Fibroblast of mammary gland (primary cell): Measurements from ENCODE around the gene PLEKHA1.

ENCODE experiments used
- DNase-seq: peaks from one replicate; pipeline ENCODE4 v3.0.0-alpha.2; 2010; ENCODE audit warnings: low read depth
- H3K4me3 ChIP-seq: 2 replicates; pipeline ENCODE4 v1.5.1; 2011; ENCODE audit warnings: low read depth, mild to moderate bottlenecking, low read length, moderate library complexity; ENCODE audit not compliant: control insufficient read depth
- TF ChIP-seq, protein P1 (sequence below): conservative IDR thresholded peaks from 2 replicates; pipeline ENCODE4 v1.5.1; 2011; ENCODE audit warnings: low read depth, low read length, inconsistent platforms; ENCODE audit not compliant: control insufficient read depth, insufficient read depth

The PLEKHA1 gene

DNA sequence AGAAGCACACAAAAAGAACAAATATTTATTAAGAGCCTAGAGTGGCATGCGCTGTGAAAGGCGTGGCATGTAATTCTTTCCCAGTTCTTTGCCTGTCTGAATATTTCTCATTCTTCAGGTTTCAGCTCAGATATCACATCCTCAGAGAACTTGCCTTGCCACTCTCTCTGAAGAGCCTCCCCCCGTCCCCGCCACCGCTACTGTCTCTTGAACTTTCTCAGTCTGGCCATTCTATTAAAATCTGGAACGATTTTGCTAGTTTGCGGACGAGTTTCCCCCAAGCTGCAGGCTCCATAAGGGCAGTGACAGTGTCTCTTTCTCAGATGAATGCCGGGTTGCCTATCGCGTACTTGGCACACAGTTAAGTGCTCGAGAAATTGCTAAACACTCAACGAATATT lies 787 bp upstream of the PLEKHA1 start:
- H3K4me3 ChIP-seq = peak overlapping the region; percentile 67
- TF ChIP-seq, protein P1, sequence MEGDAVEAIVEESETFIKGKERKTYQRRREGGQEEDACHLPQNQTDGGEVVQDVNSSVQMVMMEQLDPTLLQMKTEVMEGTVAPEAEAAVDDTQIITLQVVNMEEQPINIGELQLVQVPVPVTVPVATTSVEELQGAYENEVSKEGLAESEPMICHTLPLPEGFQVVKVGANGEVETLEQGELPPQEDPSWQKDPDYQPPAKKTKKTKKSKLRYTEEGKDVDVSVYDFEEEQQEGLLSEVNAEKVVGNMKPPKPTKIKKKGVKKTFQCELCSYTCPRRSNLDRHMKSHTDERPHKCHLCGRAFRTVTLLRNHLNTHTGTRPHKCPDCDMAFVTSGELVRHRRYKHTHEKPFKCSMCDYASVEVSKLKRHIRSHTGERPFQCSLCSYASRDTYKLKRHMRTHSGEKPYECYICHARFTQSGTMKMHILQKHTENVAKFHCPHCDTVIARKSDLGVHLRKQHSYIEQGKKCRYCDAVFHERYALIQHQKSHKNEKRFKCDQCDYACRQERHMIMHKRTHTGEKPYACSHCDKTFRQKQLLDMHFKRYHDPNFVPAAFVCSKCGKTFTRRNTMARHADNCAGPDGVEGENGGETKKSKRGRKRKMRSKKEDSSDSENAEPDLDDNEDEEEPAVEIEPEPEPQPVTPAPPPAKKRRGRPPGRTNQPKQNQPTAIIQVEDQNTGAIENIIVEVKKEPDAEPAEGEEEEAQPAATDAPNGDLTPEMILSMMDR = no peak
- DNase-seq = no peak

DNA sequence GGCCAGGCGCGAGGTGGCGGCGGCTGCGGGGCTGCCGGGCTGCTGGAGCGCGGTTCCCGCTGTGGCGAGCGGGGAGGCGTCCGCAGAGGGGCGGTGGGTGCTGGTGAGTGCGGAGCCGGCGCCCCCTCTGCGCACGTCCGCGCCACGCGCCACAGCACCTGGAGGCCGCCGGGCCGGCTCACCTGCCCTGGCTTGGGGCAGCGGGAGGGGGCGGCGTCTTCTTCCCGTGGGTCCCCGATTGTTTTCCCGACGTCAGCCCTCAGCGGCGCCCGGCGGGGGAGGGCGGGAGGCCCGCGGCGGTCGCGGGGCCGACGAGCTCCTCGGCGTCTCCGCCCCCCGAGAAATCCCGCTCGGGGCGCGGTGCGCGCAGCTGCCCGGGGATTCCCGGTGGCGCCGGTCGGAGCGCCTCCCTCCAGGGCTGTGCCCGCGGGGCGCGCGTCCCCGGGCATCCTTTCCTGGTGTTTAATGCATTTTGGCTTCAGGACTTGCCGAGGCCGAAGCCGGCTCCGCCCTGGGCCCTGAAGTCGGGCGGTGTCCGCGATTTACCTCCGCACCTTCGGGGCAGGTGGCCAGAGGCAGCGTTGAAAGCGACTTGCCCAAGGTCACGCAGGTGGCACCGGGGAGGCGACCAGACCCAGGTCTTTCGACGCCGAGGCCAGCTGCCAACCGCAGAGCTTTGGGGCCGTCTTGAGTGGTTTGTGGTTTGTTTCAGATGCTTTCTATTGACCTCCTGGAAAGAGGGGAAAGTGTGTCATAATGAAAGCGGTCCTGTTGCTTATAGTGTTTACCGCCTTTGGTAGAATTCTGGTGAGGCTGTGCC lies 561 bp downstream of the PLEKHA1 start:
- H3K4me3 ChIP-seq = peak overlapping the region; percentile 79
- DNase-seq = peak; percentile 73
- TF ChIP-seq, protein P1 = no peak

DNA sequence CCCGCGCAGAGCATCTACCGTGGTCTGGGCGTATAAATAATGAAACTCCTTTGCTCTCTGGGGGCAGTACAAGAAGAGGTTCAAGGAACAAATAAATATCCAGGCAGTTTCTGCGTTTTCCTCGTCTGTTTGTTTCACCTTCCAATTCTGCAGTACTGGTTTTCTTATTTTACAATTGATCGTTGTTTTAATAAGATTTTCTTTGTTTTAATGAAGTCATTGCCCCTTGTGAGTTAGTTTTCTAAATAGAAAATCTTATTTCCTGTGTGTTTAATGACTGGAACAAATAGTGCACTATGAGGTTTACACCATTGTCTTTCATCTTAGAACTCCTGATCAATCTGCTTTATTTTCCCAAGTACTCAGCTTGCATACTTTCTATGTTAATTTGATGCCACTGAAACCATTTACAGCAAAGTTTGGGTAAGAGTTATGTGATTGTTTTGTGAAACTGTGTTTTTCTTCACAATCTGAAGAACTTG lies 1.2 kb downstream of the PLEKHA1 start:
- no peak for DNase-seq
- H3K4me3 ChIP-seq = peak overlapping the region; percentile 79
- TF ChIP-seq, protein P1 = no peak

DNA sequence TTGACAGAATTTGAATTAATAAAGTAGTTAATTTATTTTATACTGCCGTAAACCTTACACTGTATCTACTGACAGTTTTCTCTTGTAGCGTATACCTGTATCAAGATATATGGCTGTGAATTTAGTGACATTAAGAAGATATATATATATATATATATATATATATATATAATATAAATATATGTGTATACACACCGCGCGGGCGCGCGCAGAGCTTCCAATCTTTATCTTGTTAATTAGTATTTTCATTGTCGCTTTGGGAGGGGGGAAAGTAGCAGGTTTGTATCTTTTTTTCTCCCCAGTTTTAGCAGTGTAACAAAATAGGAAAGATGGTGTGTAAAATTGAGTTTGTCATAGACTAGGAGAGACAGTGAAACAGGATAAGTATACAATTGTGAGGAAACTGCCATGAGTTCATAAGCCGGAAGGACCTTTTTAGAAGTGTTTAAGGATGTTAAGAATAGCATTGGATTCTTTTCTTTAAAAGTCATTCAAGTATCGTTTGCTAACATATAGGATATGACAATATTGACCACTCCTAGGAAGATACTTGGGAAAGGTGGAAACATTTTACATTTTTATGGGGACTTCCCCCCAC lies 2.0 kb downstream of the PLEKHA1 start:
- TF ChIP-seq, protein P1 = no peak
- no peak for DNase-seq
- H3K4me3 ChIP-seq = no peak overlapping the region

DNA sequence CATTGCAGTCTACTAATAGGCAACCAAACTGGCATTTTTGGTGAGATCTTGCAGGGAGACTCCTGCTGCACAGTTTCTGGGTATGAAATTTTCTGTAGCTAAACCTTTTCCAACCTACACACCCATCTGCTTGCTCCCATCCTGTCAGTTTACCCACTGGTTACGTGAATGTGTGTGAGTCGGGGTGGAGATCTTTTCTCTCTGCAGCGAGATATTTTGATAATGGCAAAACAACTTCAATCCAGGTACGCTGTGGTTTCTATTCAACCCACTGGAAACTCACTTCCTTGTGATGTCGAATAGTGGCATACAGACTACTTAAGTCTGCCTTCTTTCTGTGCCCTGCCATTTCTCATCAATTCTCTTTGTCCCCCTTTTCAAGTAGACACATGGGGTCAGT lies 4.5 kb downstream of the PLEKHA1 start:
- no peak overlapping the region for H3K4me3 ChIP-seq
- TF ChIP-seq, protein P1 = no peak
- no peak for DNase-seq

DNA sequence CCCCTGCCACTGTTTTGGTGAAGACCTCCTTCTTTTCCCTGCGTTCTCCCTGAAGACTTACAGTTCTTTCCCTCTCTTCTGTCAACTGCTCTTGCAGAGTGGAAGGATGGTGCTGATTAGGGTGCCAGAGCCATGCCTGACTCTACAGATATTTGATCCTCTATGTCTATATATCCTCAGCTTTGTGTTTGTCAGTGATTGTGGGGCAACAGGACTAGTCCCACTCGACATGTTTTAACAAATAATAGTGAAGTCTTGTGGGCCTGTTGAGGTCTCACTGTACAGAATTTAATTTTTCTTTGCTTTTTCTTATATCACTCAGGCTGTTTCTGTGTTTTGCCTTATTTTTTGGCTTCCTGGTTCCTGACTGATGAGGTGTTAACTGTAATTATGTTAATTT lies 5.0 kb downstream of the PLEKHA1 start:
- TF ChIP-seq, protein P1 = no peak
- no peak for DNase-seq
- no peak overlapping the region for H3K4me3 ChIP-seq
